DND-41 (cell line): ENCODE results near the gene PPT2.

Source experiments
- CTCF ChIP-seq: IDR thresholded peaks from 2 replicates; pipeline ENCODE4 v1.5.1; 2012; ENCODE audit warnings: borderline replicate concordance, low read length, moderate library complexity, mild to moderate bottlenecking; ENCODE audit not compliant: poor library complexity, severe bottlenecking; ENCODE audit errors: extremely low read depth
- EZH2 ChIP-seq: IDR thresholded peaks from 3 replicates; pipeline ENCODE4 v1.6.1; 2012; ENCODE audit warnings: borderline replicate concordance, low read depth, mild to moderate bottlenecking, moderate library complexity, low read length, inconsistent platforms; ENCODE audit not compliant: severe bottlenecking

DNA sequence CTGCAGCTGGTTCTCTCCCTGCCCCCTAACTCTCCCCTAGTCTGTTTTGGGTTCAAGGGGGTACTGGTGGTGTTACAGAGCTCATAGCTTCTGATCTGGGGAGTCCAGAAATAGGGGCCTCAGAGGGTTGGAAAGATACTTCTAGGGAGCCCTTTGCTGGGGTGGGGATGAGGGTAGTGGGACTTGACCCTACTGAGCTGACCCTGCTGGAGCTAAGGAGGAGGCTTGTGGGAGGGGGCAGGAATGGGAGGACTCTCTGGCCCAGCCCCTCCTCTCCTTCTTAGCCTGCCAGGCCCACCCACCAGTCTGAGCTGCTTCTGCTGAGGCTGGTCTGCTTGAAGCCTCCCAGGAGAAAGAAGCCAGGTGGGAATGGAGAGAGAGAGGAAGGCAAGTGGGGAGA lies 10.4 kb downstream of the PPT2 start, which contains the start of gene EGFL8:
- TF ChIP-seq CTCF: no peak
- no peak for TF ChIP-seq EZH2
